CD14-positive monocyte (primary cell): ENCODE measurements around the gene TAGAP. TPM values are rescaled to one million over a fixed set of nuclear protein-coding genes. Genes with fewer than 3 reads are reported as not detected.
A peak's percentile ranks its signal among the peaks of the same experiment; 100 is the strongest.

ENCODE experiments used
- DNase-seq, 3 donors: peaks; one replicate each; pipeline ENCODE4 v3.0.0-alpha.2; 2011 to 2022
- H2AFZ ChIP-seq: 2 replicates; pipeline ENCODE4 v1.6.0; 2012; ENCODE audit warnings: mild to moderate bottlenecking, low read depth, low read length, inconsistent platforms; ENCODE audit not compliant: insufficient read depth, poor library complexity, severe bottlenecking
- H3K27ac ChIP-seq, 2 donors: 1 replicate in 1 of 2; 2 replicates in 1 of 2; pipeline ENCODE4 v1.5.1; 2012 to 2013; ENCODE audit warnings: low read length in 2 of 2, control low read depth in 1 of 2, inconsistent platforms in 1 of 2, low read depth in 1 of 2, mild to moderate bottlenecking in 1 of 2
- H3K27me3 ChIP-seq, 2 donors: one replicate each; pipeline versions ENCODE4 v1.6.0 to v1.6.1; 2011 to 2013; ENCODE audit warnings: low read length in 2 of 2; ENCODE audit not compliant: control insufficient read depth in 2 of 2, insufficient read depth in 2 of 2
- H3K36me3 ChIP-seq, 2 donors: replicated peaks in 1 of 2; 1 replicate in 1 of 2; 2 replicates in 1 of 2; pipeline versions ENCODE4 v1.5.1 to v1.6.1; 2012 to 2013; ENCODE audit warnings: low read length in 2 of 2, control low read depth in 1 of 2, inconsistent platforms in 1 of 2, mild to moderate bottlenecking in 1 of 2; ENCODE audit not compliant: insufficient read depth in 2 of 2, control insufficient read depth in 1 of 2
- H3K4me1 ChIP-seq, 2 donors: 1 replicate in 1 of 2; 2 replicates in 1 of 2; pipeline versions ENCODE4 v1.5.1 to v1.6.1; 2012 to 2013; ENCODE audit warnings: low read length in 2 of 2, control low read depth in 1 of 2, inconsistent platforms in 1 of 2, mild to moderate bottlenecking in 1 of 2, moderate library complexity in 1 of 2; ENCODE audit not compliant: insufficient read depth in 2 of 2, control insufficient read depth in 1 of 2
- H3K4me2 ChIP-seq: replicated peaks from 2 replicates; pipeline ENCODE3; 2012; ENCODE audit warnings: low read length, moderate library complexity, mild to moderate bottlenecking; ENCODE audit not compliant: poor library complexity, severe bottlenecking; ENCODE audit errors: extremely low read depth
- H3K4me3 ChIP-seq, 3 experiments: fragments of 200-600 bp in 1 of 3; sonication (generic) in 1 of 3; replicated peaks in 1 of 3; 1 replicate in 2 of 3; 2 replicates in 1 of 3; pipeline ENCODE4 v1.5.1; 2011 to 2013; ENCODE audit warnings: low read length in 3 of 3, mild to moderate bottlenecking in 3 of 3, control low read depth in 2 of 3, low read depth in 2 of 3, inconsistent platforms in 1 of 3, moderate library complexity in 1 of 3
- H3K79me2 ChIP-seq: 2 replicates; pipeline ENCODE4 v1.6.0; 2012; ENCODE audit warnings: mild to moderate bottlenecking, control low read depth, inconsistent platforms, low read length, moderate library complexity; ENCODE audit not compliant: insufficient read depth
- H3K9ac ChIP-seq: 2 replicates; pipeline ENCODE4 v1.6.0; 2017; ENCODE audit warnings: low read length, mild to moderate bottlenecking; ENCODE audit not compliant: insufficient read depth, poor library complexity, severe bottlenecking
- H3K9me3 ChIP-seq, 2 donors: replicated peaks in 1 of 2; 1 replicate in 1 of 2; 2 replicates in 1 of 2; pipeline versions ENCODE4 v1.5.1 to v1.6.1; 2012 to 2013; ENCODE audit warnings: low read length in 2 of 2, control low read depth in 1 of 2; ENCODE audit not compliant: control insufficient read depth in 1 of 2, insufficient read depth in 1 of 2
- H4K20me1 ChIP-seq: 2 replicates; pipeline ENCODE4 v1.6.0; 2012; ENCODE audit warnings: mild to moderate bottlenecking, low read length, control low read depth, moderate library complexity; ENCODE audit not compliant: insufficient read depth
- H3K27ac Mint-ChIP-seq, 7 donors: one replicate each; pipeline ENCODE4 v1.8.0; 2020; ENCODE audit warnings: mild to moderate bottlenecking in 7 of 7, mixed read lengths in 7 of 7, moderate library complexity in 6 of 7, inconsistent platforms in 2 of 7
- H3K27me3 Mint-ChIP-seq, 3 donors: one replicate each; pipeline ENCODE4 v1.8.0; 2021 to 2022; ENCODE audit warnings: low read depth in 3 of 3, mild to moderate bottlenecking in 3 of 3, mixed read lengths in 3 of 3, moderate library complexity in 3 of 3, inconsistent platforms in 1 of 3
- H3K36me3 Mint-ChIP-seq, 2 donors: one replicate each; pipeline ENCODE4 v1.8.0; 2020; ENCODE audit warnings: mixed read lengths in 2 of 2, inconsistent platforms in 1 of 2, mild to moderate bottlenecking in 1 of 2
- H3K4me1 Mint-ChIP-seq: one replicate; pipeline ENCODE4 v1.8.0; 2020; ENCODE audit warnings: mild to moderate bottlenecking, mixed read lengths
- H3K4me3 Mint-ChIP-seq, 2 donors: one replicate each; pipeline ENCODE4 v1.8.0; 2020; ENCODE audit warnings: mild to moderate bottlenecking in 2 of 2, mixed read lengths in 2 of 2, moderate library complexity in 1 of 2
- H3K9me3 Mint-ChIP-seq, 7 donors: one replicate each; pipeline ENCODE4 v1.8.0; 2020 to 2022; ENCODE audit warnings: mixed read lengths in 7 of 7, mild to moderate bottlenecking in 6 of 7, moderate library complexity in 6 of 7, inconsistent platforms in 2 of 7
- CTCF ChIP-seq: fragments of 200-600 bp; IDR thresholded peaks from one replicate; pipeline ENCODE4 v1.8.0; 2022; ENCODE audit warnings: antibody characterized with exemption, mild to moderate bottlenecking
- WGBS: methylation state at CpG from one replicate; pipeline ENCODE4 v1.1.5; 2013; ENCODE audit warnings: missing lambda C conversion rate; ENCODE audit not compliant: insufficient coverage; 5-methylcytosine and 5-hydroxymethylcytosine counted together
- intact Hi-C, 2 donors: fragments of 100-400 bp; cut with micrococcal nuclease; formaldehyde crosslinking; loops; one replicate each; pipeline versions ENCODE4 v1.15.0 to v1.15.1; 2023
- polyA plus RNA-seq, 3 donors: library from polyadenylated mRNA; depleted of rRNA in 1 of 3; unstranded in 2 of 3; stranded (reverse) in 1 of 3; fragments of 300-500 nt in 2 of 3; fragments of >200 nt in 1 of 3; fragmentation: Illumina TruSeq in 2 of 3; gene quantifications; 1 replicate in 2 of 3; 2 replicates in 1 of 3; pipeline ENCODE4 v1.2.3, GENCODE V29; 2012 to 2021

Gene TAGAP
- polyA plus RNA-seq, 3 donors: 51.9 to 299 (median 59.1) TPM

- H3K27ac Mint-ChIP-seq: peak overlapping the region in 2 of 7 donors; percentile 68 to 82
- H3K9me3 ChIP-seq: no peaks in the 10 kb centered on the region
- peaks cover 0 to 2% (median 0%) of the 10 kb centered on the region in 7 donors for H3K9me3 Mint-ChIP-seq
- H4K20me1 ChIP-seq: no peaks in the 10 kb centered on the region
- H3K27ac ChIP-seq: no peak overlapping the region
- no peaks in the 10 kb centered on the region for H3K36me3 ChIP-seq
- no CpG with 5 or more reads among the region's 2 CpGs for WGBS
- intact Hi-C loops: no loop called here
- peaks cover 0 to 1% of the 10 kb centered on the region in 2 donors for H3K36me3 Mint-ChIP-seq
- DNase-seq: no peak
- no peak overlapping the region for H3K4me2 ChIP-seq
- H3K4me3 Mint-ChIP-seq: no peak overlapping the region
- H2AFZ ChIP-seq: no peak overlapping the region
- H3K4me3 ChIP-seq: no peak overlapping the region
- no peaks in the 10 kb centered on the region for H3K79me2 ChIP-seq
- no peak for TF ChIP-seq CTCF
- peaks cover 16 to 32% of the 10 kb centered on the region in 2 donors for H3K4me1 ChIP-seq
- H3K9ac ChIP-seq: no peak overlapping the region
- no peaks in the 10 kb centered on the region for H3K27me3 ChIP-seq
- H3K4me1 Mint-ChIP-seq: peaks cover 24% of the 10 kb centered on the region
- H3K27me3 Mint-ChIP-seq: no peaks in the 10 kb centered on the region
Measured at GRCh38 chr6:159086033-159086618, 41.3 kb upstream of the TAGAP start.

DNA sequence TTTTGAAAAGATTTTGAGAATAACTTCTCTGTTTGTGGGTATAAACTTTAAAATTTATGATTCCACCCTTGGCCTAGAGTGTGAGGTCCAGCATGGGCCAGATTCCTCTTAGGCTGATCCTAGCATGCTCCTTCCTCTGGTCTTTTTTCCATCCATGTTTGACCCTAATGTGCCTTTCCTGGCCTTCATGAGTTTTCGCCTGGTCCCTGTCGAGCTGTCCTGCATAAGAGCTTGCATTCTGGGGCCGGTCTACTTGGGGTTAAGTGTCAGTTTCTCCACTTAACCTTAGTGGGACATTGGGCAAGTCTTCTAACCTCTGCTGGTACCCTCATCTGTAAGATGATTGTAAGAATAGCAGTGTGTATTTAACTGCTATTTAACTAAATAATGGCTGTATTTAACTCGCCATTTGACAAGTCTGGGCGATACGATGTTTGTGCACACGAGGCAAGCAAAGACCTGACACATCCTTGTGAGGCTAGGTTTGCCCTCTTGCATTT is 40.7 kb upstream of the TAGAP start:
- Mint-ChIP-seq H3K4me3 (no peak overlapping the region), H3K27me3 (no peaks in the 10 kb centered on the region), H3K4me1 (peaks cover 21% of the 10 kb centered on the region), H3K36me3 (no peaks in the 10 kb centered on the region), H3K27ac (peak overlapping the region in 6 of 7 donors; percentile 42 to 89 (median 68)), H3K9me3 (peaks cover 0 to 2% (median 0%) of the 10 kb centered on the region in 7 donors)
- Histone ChIP-seq H4K20me1 (no peaks in the 10 kb centered on the region), H3K9ac (no peak overlapping the region), H3K9me3 (no peaks in the 10 kb centered on the region), H3K4me1 (peaks cover 18 to 39% of the 10 kb centered on the region in 2 donors), H3K27me3 (no peaks in the 10 kb centered on the region), H3K4me3 (no peak overlapping the region), H3K36me3 (no peaks in the 10 kb centered on the region), H3K27ac (no peak overlapping the region), H2AFZ (no peak overlapping the region), H3K79me2 (no peaks in the 10 kb centered on the region), H3K4me2 (no peak overlapping the region)
- intact Hi-C loops: no loop called here
- no peak for DNase-seq
- no peak for TF ChIP-seq CTCF
- WGBS: 92% methylated on average over 3 of the region's 7 CpGs
